Thyroid gland (tissue), 4 donors: ENCODE data around the gene TNS3. TPM values are rescaled to one million over a fixed set of nuclear protein-coding genes. Genes with fewer than 3 reads are reported as not detected.
A peak's percentile ranks its signal among the peaks of the same experiment; 100 is the strongest.

ENCODE experiments used
- DNase-seq, 2 donors: peaks; one replicate each; pipeline ENCODE4 v3.0.0-alpha.2; 2019
- H3K27ac ChIP-seq, 3 donors: fragments of 200-600 bp; sonication (generic); 1 replicate in 2 of 3; 2 replicates in 1 of 3; pipeline ENCODE4 v1.5.1; 2016 to 2019; ENCODE audit warnings: mild to moderate bottlenecking in 1 of 3, moderate library complexity in 1 of 3
- H3K27me3 ChIP-seq: fragments of 200-600 bp; sonication (generic); one replicate; pipeline ENCODE4 v1.5.1; 2019
- H3K36me3 ChIP-seq, 2 donors: fragments of 200-600 bp; sonication (generic); one replicate each; pipeline ENCODE4 v1.5.1; 2016 to 2019
- H3K4me1 ChIP-seq, 2 donors: fragments of 200-600 bp; sonication (generic); one replicate each; pipeline ENCODE4 v1.5.1; 2017 to 2019
- H3K4me3 ChIP-seq, 3 donors: fragments of 200-600 bp; sonication (generic); replicated peaks in 1 of 3; 1 replicate in 2 of 3; 2 replicates in 1 of 3; pipeline ENCODE4 v1.5.1; 2016; ENCODE audit warnings: mild to moderate bottlenecking in 1 of 3
- H3K9me3 ChIP-seq: fragments of 200-600 bp; sonication (generic); one replicate; pipeline ENCODE4 v1.5.1; 2017
- CTCF ChIP-seq, 6 experiments: fragments of 200-600 bp in 3 of 6; fragments of 450-650 bp in 3 of 6; sonication (generic) in 3 of 6; IDR thresholded peaks; one replicate each; pipeline ENCODE4 v1.5.1; 2016 to 2019; ENCODE audit warnings: antibody characterized with exemption in 6 of 6, mild to moderate bottlenecking in 2 of 6, inconsistent platforms in 1 of 6, moderate library complexity in 1 of 6
- POLR2A ChIP-seq, 2 donors: fragments of 450-650 bp; IDR thresholded peaks; one replicate each; pipeline ENCODE4 v1.6.1; 2017; ENCODE audit warnings: antibody characterized with exemption in 2 of 2, mild to moderate bottlenecking in 2 of 2, moderate library complexity in 1 of 2
- WGBS, 2 donors: methylation state at CpG; one replicate each; pipeline ENCODE4 v1.1.5; 2017; 5-methylcytosine and 5-hydroxymethylcytosine counted together
- intact Hi-C: fragments of 100-400 bp; cut with DNase I; formaldehyde crosslinking; loops from one replicate; pipeline ENCODE4 v1.15.1; 2023
- total RNA-seq, 4 donors: library from RNA; depleted of rRNA; stranded (reverse); fragments of >200 nt; gene quantifications; one replicate each; pipeline ENCODE4 v1.2.3, GENCODE V29; 2016

The TNS3 gene
- total RNA-seq, 4 donors from 2014 or later = 65.8 to 93.0 (median 80.7) TPM

- peak in 1 of 2 donors; percentile 26 for DNase-seq
- H3K4me1 ChIP-seq = peaks cover 32 to 69% of the 10 kb centered on the region in 2 donors
- no peak for TF ChIP-seq CTCF (IDR thresholded peaks at IDR 0.05)
- no peak for TF ChIP-seq POLR2A (IDR thresholded peaks at IDR 0.05)
- 54 to 57% methylated on average over 7 to 8 of the region's 8 CpGs for WGBS, 2 donors
- intact Hi-C loops = no loop called here
- no peaks in the 10 kb centered on the region for H3K9me3 ChIP-seq
- H3K36me3 ChIP-seq = no peaks in the 10 kb centered on the region
- no peak overlapping the region for H3K4me3 ChIP-seq
- peak overlapping the region in 2 of 3 donors; percentile 21 to 56 for H3K27ac ChIP-seq
- no peaks in the 10 kb centered on the region for H3K27me3 ChIP-seq
These were observed 104.5 kb downstream of the TNS3 start for GRCh38 chr7:47477191-47478016.

GRCh38 chr7:47475880-47476227, 106.1 kb downstream of the TNS3 start:
- Histone ChIP-seq H3K36me3 (no peaks in the 10 kb centered on the region), H3K4me3 (no peak overlapping the region), H3K27ac (peak overlapping the region; percentile 34 to 87 (median 78)), H3K4me1 (peaks cover 30 to 61% of the 10 kb centered on the region in 2 donors), H3K27me3 (no peaks in the 10 kb centered on the region), H3K9me3 (no peaks in the 10 kb centered on the region)
- DNase-seq = no peak
- TF ChIP-seq CTCF (IDR thresholded peaks at IDR 0.05) (no peak), POLR2A (IDR thresholded peaks at IDR 0.05) (no peak)
- WGBS, 2 donors = 91 to 100% methylated on average over 6 to 7 of the region's 7 CpGs
- intact Hi-C loops = no loop called here

GRCh38 chr7:47474937-47475879, 106.7 kb downstream of the TNS3 start:
- intact Hi-C loops = no loop called here
- H3K4me3 ChIP-seq = no peak overlapping the region

GRCh38 chr7:47474211-47474936, 107.5 kb downstream of the TNS3 start:
- Histone ChIP-seq H3K27ac (peak overlapping the region in 2 of 3 donors; percentile 78 to 87), H3K4me3 (no peak overlapping the region), H3K27me3 (no peaks in the 10 kb centered on the region), H3K36me3 (no peaks in the 10 kb centered on the region), H3K4me1 (peaks cover 35 to 67% of the 10 kb centered on the region in 2 donors), H3K9me3 (no peaks in the 10 kb centered on the region)
- intact Hi-C loops = no loop called here
- TF ChIP-seq POLR2A (IDR thresholded peaks at IDR 0.05) (no peak), CTCF (IDR thresholded peaks at IDR 0.05) (no peak)
- WGBS, 2 donors = 92 to 94% methylated on average over 2 of the region's 2 CpGs
- DNase-seq = no peak

More at GRCh38 chr7:47474937-47475879, 106.7 kb downstream of the TNS3 start:
- no peaks in the 10 kb centered on the region for H3K9me3 ChIP-seq
- 80 to 83% methylated on average over 23 of the region's 24 CpGs for WGBS, 2 donors
- no peaks in the 10 kb centered on the region for H3K27me3 ChIP-seq
- DNase-seq = peak; percentile 87 to 92
- H3K36me3 ChIP-seq = no peaks in the 10 kb centered on the region
- TF ChIP-seq CTCF (IDR thresholded peaks at IDR 0.05) (no peak), POLR2A (IDR thresholded peaks at IDR 0.05) (peak in 1 of 2 donors; percentile 52)
- peak overlapping the region; percentile 34 to 87 (median 78) for H3K27ac ChIP-seq
- H3K4me1 ChIP-seq = peaks cover 32 to 67% of the 10 kb centered on the region in 2 donors
